Activated naive CD8-positive, alpha-beta T cell treated with anti-CD3 and anti-CD28 coated beads for 36 hours (primary cell): ENCODE measurements around the gene ETS1. TPM values are rescaled to one million over a fixed set of nuclear protein-coding genes. Genes with fewer than 3 reads are reported as not detected.

Source experiments
- DNase-seq: peaks from one replicate; pipeline ENCODE4 v3.0.0; 2021
- H3K27ac Mint-ChIP-seq: one replicate; pipeline ENCODE4 v1.8.0; 2022; ENCODE audit warnings: mild to moderate bottlenecking, moderate library complexity, mixed read lengths
- H3K27me3 Mint-ChIP-seq: one replicate; pipeline ENCODE4 v1.8.0; 2022; ENCODE audit warnings: mild to moderate bottlenecking, mixed read lengths
- H3K36me3 Mint-ChIP-seq: one replicate; pipeline ENCODE4 v1.8.0; 2021; ENCODE audit warnings: mild to moderate bottlenecking, mixed read lengths
- H3K4me1 Mint-ChIP-seq: one replicate; pipeline ENCODE4 v1.8.0; 2021; ENCODE audit warnings: mixed read lengths
- H3K4me3 Mint-ChIP-seq: one replicate; pipeline ENCODE4 v1.8.0; 2022; ENCODE audit warnings: mild to moderate bottlenecking, moderate library complexity, mixed read lengths
- H3K9me3 Mint-ChIP-seq: one replicate; pipeline ENCODE4 v1.8.0; 2022; ENCODE audit warnings: mixed read lengths
- total RNA-seq, 2 experiments: library from RNA; stranded (reverse); gene quantifications; one replicate each; pipeline ENCODE4 v1.2.3, GENCODE V29; 2021

ETS1 gene
- total RNA-seq, 2 experiments from 2014 or later: 426 to 430 TPM

DNA sequence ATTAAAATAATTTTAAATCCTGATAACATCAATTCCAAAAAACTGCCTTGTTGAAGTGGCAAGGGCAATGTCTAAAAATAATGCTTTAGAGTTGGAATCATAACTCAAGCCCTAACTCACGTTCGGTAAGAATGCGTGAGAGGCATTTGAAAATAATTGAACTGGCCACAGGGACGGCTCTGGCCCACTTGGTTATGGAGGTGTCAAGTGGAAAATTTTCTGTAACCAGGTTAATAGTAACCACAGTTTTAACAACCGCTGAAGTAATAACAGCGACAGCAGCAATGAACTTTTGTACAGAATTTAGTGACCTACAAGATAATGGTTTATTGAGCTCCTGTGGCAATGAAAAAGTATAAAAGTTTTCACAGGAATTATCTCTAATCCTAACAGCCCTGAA lies 79.4 kb downstream of the ETS1 start:
- H3K27me3 Mint-ChIP-seq: no peaks in the 10 kb centered on the region
- no peak for DNase-seq
- H3K27ac Mint-ChIP-seq: peak overlapping the region; percentile 99
- H3K36me3 Mint-ChIP-seq: peaks cover 89% of the 10 kb centered on the region
- H3K4me1 Mint-ChIP-seq: peaks cover 93% of the 10 kb centered on the region
- peak overlapping the region; percentile 80 for H3K4me3 Mint-ChIP-seq
- H3K9me3 Mint-ChIP-seq: no peaks in the 10 kb centered on the region

DNA sequence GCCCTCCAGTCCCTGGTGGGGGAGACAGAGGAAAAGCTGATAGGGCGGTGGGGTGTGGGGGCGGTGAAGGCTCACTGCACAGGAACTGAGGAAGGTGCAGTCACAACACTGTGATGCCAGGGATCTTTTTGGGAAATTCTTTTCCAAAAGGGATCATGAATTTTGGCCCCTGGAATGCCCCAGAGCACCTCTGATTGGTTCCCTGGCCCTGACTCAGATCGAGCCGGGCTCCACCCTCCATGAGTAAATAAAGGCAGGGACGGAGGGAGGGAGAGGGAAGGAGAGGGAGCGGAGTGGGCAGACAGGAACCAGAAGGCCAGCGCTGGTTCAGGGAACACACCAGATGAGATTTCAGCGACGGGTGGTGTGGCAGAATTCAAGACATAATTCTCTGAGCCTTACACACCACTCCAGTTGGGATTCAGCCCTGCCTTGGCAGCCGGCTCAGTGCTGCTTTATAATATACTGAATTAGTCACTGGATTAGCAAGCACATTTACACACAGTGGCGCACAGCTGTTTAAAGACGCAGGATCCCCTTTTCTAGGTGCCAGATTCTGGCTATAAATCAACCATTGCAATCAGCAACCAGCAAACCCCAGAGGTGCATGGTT lies 80.3 kb downstream of the ETS1 start:
- Mint-ChIP-seq H3K4me3 (peak overlapping the region; percentile 80), H3K27ac (peak overlapping the region; percentile 99), H3K9me3 (no peaks in the 10 kb centered on the region), H3K36me3 (peaks cover 86% of the 10 kb centered on the region), H3K27me3 (no peaks in the 10 kb centered on the region), H3K4me1 (peaks cover 92% of the 10 kb centered on the region)
- peak; percentile 49 for DNase-seq

DNA sequence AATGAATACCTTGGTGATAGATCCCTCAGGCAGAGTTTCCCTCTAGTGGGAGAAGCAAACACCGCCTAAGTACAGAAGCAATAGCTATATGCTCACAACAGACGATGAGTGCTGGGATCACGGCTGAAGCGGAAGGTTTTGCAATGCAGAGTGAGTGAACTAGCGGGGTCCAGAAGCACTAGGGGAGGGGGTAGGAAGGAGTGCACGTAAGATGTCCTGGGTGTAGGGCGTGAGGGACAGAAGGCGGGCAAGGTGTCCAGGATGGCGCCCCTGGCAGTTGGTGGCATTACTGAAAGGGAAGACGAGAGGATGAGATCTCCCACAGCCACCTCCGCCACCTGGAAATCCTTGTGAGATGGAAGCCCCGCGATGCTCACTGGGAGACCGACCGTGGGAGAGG lies 81.0 kb downstream of the ETS1 start:
- no peak for DNase-seq
- Mint-ChIP-seq H3K27ac (peak overlapping the region; percentile 99), H3K27me3 (no peaks in the 10 kb centered on the region), H3K9me3 (no peaks in the 10 kb centered on the region), H3K4me1 (peaks cover 92% of the 10 kb centered on the region), H3K36me3 (peaks cover 88% of the 10 kb centered on the region), H3K4me3 (peak overlapping the region; percentile 80)

DNA sequence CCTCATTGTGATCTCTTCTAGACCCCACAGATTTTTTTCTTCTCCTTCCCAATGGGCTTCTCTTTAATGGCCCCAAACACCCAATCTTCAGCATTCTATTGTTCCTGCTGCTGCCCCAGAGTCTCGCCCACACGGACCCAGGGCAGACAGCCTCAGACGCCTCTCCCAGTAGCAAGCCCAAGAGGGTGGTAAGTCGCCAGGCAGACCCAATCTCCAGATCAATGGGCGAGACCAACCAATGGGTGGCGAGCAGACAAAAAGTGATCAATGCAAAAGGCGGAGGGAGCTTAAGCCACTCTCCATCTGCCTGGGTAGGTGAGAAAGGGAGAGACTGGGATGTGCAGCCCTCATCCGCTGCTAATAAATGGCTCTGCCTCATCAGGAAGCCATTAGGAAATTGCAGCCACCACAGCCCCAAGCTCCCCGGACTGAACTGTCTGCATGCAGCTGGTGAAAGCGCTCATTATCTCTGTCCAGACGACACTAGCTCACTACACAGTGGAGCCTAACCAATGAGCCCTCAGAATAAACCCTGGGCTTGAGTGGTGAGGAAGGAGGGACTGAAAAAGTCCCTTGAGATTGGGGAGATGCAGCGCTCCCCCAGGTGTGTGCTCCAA lies 81.8 kb downstream of the ETS1 start:
- no peaks in the 10 kb centered on the region for H3K27me3 Mint-ChIP-seq
- peak overlapping the region; percentile 99 for H3K27ac Mint-ChIP-seq
- H3K4me3 Mint-ChIP-seq: peak overlapping the region; percentile 80
- H3K36me3 Mint-ChIP-seq: peaks cover 90% of the 10 kb centered on the region
- H3K9me3 Mint-ChIP-seq: no peaks in the 10 kb centered on the region
- peak; percentile 46 for DNase-seq
- peaks cover 93% of the 10 kb centered on the region for H3K4me1 Mint-ChIP-seq

DNA sequence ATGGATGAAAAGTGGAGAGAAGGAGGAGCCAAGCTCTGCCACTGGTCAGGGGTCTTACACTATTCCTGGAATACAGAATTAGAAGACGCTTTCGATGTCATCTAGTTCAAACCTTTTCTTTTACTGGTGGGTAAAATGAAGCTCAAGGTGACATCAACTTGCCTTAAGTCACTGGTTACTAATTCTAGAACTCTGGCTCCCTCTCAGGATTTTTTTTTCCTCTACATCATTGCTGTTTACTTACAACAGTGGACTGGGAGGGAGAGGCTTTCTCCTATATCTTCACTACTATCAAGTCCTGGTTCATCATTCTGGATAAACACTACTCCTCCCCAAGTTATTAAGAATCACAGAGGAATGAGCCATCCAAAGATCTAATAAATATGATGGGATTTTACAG lies 82.9 kb downstream of the ETS1 start:
- no peaks in the 10 kb centered on the region for H3K9me3 Mint-ChIP-seq
- H3K27ac Mint-ChIP-seq: peak overlapping the region; percentile 99
- DNase-seq: no peak
- peaks cover 91% of the 10 kb centered on the region for H3K4me1 Mint-ChIP-seq
- H3K36me3 Mint-ChIP-seq: peaks cover 87% of the 10 kb centered on the region
- H3K27me3 Mint-ChIP-seq: no peaks in the 10 kb centered on the region
- peak overlapping the region; percentile 80 for H3K4me3 Mint-ChIP-seq

DNA sequence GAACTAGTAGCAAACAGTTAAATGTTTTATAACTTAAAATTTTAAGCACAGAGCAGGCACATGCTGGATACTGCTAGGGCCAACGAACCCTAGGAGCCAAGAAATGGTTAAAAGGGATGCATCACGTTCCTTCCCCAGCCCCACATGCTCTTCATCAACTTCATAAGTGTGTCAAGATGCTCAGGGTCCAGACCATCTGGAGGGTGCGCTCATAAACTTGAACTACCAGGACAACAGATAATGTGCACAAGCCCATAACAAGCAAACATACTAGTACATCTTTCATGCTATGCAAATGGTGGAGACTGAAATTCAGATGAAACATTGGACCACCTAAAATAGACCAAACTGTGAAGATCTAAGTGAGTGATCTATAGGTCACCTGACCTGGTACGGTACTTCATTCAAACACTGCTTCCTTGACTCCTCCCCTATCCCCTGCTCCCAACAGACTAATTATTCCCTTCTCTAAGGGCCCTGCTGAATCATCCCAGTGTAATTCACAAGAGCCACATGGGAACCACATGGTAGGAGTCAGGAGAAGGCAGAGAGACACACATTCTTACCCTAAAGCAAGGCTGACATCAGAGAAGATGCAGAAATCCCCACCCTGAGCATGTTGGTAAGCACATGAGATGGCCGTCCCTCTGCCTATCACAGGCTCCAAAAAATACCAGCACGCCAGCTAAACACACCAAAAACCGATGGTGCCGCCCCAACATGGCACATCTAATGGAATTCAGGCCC lies 83.9 kb downstream of the ETS1 start:
- peak; percentile 45 for DNase-seq
- peaks cover 92% of the 10 kb centered on the region for H3K4me1 Mint-ChIP-seq
- H3K27ac Mint-ChIP-seq: peak overlapping the region; percentile 99
- no peaks in the 10 kb centered on the region for H3K9me3 Mint-ChIP-seq
- H3K27me3 Mint-ChIP-seq: no peaks in the 10 kb centered on the region
- peaks cover 87% of the 10 kb centered on the region for H3K36me3 Mint-ChIP-seq
- peak overlapping the region; percentile 80 for H3K4me3 Mint-ChIP-seq

DNA sequence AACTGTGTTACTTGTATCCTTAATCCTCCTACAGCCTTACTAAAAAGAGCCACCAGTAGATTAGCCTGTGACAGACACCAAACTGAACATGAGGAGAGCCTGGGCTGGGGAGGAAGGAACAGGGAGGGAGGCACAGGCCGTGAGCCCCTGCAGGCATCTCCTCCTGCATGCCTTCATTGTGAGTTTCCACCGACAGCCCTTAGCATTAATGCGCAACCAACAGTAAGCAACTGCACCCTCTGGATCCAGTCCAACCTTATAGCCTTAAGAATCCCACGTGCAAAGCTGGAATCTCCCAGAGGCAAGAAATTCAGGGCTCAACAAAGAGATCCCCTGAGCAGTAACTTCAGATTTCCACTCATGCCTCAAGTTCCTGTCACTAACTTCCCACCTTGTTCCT lies 84.6 kb downstream of the ETS1 start:
- Mint-ChIP-seq H3K36me3 (peaks cover 84% of the 10 kb centered on the region), H3K9me3 (no peaks in the 10 kb centered on the region), H3K27me3 (no peaks in the 10 kb centered on the region), H3K4me1 (peaks cover 91% of the 10 kb centered on the region), H3K4me3 (peak overlapping the region; percentile 80), H3K27ac (peak overlapping the region; percentile 99)
- no peak for DNase-seq

DNA sequence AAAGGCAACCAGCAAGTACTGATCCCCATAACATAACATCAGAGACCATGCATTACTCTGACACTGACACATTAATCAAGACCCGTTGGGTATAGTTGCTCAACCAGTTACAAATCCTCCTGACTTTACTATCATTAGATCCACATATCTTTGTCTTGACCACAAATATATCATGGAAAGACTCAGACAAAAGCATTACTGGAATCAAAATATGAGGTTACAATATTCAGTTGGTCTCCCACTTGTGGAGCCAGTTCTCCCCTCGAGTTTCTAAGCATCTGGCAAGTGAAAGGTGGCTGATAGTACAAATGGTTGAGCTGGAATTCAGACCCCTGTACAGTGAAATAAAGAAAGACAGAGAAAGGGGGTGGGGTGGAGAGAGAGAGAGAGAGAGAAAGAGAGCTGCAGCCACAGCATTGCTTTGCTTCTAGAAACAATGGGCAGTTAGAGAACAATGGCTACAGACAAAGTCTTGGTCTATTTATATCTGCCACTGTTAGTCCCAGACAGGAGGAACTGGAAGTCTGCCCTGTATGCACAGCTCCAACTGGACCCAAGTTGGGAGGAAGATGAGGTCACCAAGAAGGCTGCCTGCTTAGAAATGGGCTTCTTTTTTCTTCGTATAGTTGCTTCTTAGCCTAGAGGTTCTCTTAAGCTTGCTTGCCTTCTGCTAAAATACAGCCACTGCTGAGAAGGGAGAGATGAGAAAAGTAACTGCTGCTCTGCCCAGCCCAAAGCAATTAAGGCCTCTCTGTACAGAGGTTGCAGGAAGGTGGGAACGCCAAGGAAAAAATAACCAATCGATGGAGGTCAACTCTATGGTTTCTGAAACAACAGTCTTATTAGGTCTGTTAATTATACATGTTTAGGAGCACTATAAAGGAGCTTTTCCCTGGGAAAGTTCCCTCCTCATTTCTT lies 85.5 kb downstream of the ETS1 start:
- no peak for DNase-seq
- H3K9me3 Mint-ChIP-seq: no peaks in the 10 kb centered on the region
- H3K27me3 Mint-ChIP-seq: no peaks in the 10 kb centered on the region
- H3K4me1 Mint-ChIP-seq: peaks cover 91% of the 10 kb centered on the region
- peak overlapping the region; percentile 99 for H3K27ac Mint-ChIP-seq
- peak overlapping the region; percentile 85 for H3K4me3 Mint-ChIP-seq
- peaks cover 84% of the 10 kb centered on the region for H3K36me3 Mint-ChIP-seq

DNA sequence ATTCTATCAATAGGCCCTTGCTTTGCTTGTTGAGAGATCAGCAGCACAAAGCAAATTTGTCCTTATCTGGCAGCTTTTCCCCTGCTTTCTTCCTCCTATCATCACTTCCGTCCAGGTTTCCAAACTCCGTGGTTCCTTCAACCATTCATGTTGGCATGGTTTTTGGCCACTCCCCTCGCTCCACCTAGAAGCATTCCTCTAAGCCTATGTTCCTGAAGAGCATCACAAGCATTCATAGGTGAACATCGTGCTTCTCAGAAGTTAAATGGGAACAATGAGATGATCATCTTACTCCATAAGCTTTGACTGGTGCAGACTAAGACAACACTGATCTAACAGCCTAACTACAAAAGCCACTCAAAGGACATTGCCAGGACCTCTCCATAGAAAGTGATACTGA lies 86.3 kb downstream of the ETS1 start:
- peak overlapping the region; percentile 99 for H3K27ac Mint-ChIP-seq
- peak overlapping the region; percentile 85 for H3K4me3 Mint-ChIP-seq
- H3K27me3 Mint-ChIP-seq: no peaks in the 10 kb centered on the region
- peaks cover 92% of the 10 kb centered on the region for H3K4me1 Mint-ChIP-seq
- H3K9me3 Mint-ChIP-seq: no peaks in the 10 kb centered on the region
- no peak for DNase-seq
- peaks cover 85% of the 10 kb centered on the region for H3K36me3 Mint-ChIP-seq

DNA sequence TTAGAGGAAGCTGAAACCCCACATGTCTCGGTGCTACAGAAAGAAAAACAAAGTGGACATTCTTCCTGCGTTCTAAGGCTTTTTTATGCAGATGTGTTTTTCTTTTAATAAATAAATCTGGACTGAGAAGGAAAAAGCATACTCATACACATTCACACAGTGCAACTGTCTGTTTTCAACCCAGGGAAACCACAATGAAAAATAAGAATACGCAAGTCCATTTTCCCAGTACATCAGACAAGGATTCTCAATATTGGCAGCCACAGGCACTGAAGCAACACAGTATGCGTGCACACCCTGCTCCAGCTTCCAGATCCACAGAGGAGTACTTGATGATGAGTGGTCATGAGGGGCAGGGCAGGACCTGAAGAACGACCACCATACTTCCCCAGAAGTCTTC lies 86.9 kb downstream of the ETS1 start:
- Mint-ChIP-seq H3K36me3 (peaks cover 85% of the 10 kb centered on the region), H3K4me1 (peaks cover 92% of the 10 kb centered on the region), H3K9me3 (no peaks in the 10 kb centered on the region), H3K4me3 (peak overlapping the region; percentile 85), H3K27me3 (no peaks in the 10 kb centered on the region), H3K27ac (peak overlapping the region; percentile 99)
- DNase-seq: no peak

DNA sequence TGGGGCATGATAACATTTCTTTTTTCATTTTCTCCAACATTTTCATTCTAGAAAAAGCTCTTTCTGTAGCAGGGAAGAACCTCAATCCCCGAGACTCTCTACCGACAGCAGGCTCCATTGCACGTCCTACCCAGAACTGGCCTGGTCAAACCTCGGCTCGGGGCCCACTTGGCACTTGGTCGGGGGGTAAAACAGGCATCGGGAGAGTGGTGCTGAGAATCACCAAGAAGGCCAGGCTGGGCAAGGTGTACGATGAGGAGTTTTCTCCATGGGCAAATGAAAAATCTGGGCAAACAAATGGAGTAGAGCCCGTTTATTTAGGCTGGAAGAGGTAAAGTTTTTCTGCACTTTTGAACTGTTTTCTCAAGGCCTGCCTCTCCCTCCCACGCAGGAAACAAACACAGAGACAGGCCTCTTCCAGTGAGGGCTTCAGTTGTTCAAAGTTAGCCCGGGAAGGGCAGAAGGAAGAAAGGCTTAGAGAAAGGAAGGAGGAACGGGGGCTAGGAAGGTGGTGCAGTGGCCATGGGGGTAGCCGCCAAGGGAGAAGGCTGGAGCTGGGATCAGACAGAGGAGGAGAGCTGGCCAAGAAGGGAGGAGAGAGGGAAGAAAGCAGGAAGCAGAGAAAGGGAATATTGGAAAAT lies 87.6 kb downstream of the ETS1 start:
- Mint-ChIP-seq H3K4me3 (peak overlapping the region; percentile 85), H3K4me1 (peaks cover 92% of the 10 kb centered on the region), H3K27ac (peak overlapping the region; percentile 97), H3K27me3 (no peaks in the 10 kb centered on the region), H3K9me3 (no peaks in the 10 kb centered on the region), H3K36me3 (peaks cover 83% of the 10 kb centered on the region)
- no peak for DNase-seq

DNA sequence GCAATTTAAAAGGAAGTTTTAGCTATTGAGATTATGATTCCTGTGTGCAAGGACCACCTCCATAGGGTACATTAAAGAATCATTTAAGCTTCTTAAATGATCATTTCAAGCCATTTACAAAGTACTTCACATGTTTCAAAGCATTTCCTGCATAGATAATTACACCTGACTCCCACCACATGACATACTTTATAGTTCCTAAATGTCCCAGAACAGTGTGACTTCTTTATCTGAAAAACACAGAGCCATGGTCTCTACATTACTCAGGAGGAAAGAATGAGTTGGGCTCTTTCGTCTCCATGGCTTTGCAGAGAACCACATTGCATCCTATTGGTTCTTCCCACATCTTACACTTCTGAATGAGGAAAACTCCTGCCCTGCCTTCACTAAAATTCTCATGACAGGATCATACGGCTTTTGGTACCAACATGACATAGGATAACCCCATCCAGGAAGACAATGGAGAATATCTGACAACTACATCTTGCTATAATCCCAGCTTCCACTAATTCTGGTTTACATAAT lies 88.6 kb downstream of the ETS1 start:
- no peak for DNase-seq
- Mint-ChIP-seq H3K27ac (peak overlapping the region; percentile 97), H3K27me3 (no peaks in the 10 kb centered on the region), H3K36me3 (peaks cover 81% of the 10 kb centered on the region), H3K9me3 (no peaks in the 10 kb centered on the region), H3K4me1 (peaks cover 92% of the 10 kb centered on the region), H3K4me3 (peak overlapping the region; percentile 85)

DNA sequence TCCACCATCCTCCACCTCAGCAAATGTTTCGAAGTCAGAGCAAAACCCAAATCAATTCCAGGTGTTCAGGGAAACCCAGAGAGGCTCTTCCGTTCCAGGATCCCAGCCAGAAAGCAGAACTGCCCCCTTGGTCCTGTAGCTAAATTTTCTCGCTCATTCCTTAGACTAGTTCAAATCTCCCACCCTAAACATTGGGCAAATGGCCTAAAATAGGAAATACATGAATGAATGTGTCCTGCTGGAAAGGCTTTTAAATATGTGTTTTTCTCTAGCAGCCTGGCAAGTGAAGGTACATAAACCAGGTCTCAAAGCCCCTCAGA lies 89.6 kb downstream of the ETS1 start:
- H3K4me3 Mint-ChIP-seq: peak overlapping the region; percentile 79
- no peaks in the 10 kb centered on the region for H3K27me3 Mint-ChIP-seq
- H3K27ac Mint-ChIP-seq: peak overlapping the region; percentile 96
- peaks cover 83% of the 10 kb centered on the region for H3K36me3 Mint-ChIP-seq
- DNase-seq: no peak
- H3K9me3 Mint-ChIP-seq: no peaks in the 10 kb centered on the region
- H3K4me1 Mint-ChIP-seq: peaks cover 93% of the 10 kb centered on the region

DNA sequence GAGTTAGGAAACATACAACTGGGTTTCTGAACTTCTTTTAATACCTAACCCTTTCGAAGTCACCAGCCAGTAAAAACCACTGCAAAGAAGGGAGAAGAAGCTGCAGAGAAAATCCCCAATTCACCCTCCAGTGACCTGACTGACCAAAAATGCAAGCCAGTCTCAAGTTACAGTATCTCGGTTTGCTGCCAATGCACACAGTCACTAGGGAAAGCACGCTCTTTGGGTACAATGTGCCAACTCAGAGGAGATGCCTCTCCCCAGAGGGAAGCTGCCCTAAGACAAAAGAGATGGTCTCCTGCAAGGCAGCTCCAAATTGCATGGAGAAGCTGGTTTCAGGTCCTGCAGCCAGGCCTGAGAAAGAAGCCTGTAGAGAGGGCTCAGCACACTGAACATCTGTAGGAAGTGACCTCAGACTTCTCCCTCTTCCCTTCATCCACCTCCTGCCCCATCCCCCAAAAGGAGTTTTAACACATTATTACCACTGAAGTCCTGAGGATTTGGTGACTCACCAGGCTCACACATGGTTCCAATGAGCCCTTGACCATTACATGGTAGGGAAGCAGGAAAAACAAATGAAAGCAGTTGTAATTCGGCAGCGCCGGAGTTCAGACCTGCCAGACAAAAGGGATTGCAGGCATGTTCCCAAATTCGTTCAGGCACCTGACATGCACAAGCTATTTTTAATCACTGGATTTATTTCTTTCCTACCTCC lies 90.1 kb downstream of the ETS1 start:
- Mint-ChIP-seq H3K4me3 (peak overlapping the region; percentile 79), H3K36me3 (peaks cover 84% of the 10 kb centered on the region), H3K4me1 (peaks cover 95% of the 10 kb centered on the region), H3K27ac (peak overlapping the region; percentile 96), H3K27me3 (no peaks in the 10 kb centered on the region), H3K9me3 (no peaks in the 10 kb centered on the region)
- DNase-seq: no peak
